H1 (cell line): ENCODE measurements around the gene SMC6. TPM values are rescaled to one million over a fixed set of nuclear protein-coding genes. Genes with fewer than 3 reads are reported as not detected.

Experiments used
- BACH1 ChIP-seq: IDR thresholded peaks from 2 replicates; pipeline ENCODE4 v1.6.1; 2012; ENCODE audit warnings: low read length, improper control_type of control experiment
- polyA plus RNA-seq, 7 experiments: library from polyadenylated mRNA; depleted of rRNA in 3 of 7; stranded (reverse) in 5 of 7; unstranded in 2 of 7; fragments of >200 nt in 5 of 7; fragments of 200-250 nt in 2 of 7; gene quantifications; 1 replicate in 5 of 7; 2 replicates in 1 of 7; 4 replicates in 1 of 7; pipeline versions ENCODE4 v1.2.1 to v1.2.3, GENCODE V29; 2011 to 2013; ENCODE audit warnings: missing spikeins in 2 of 7, mixed read lengths in 2 of 7
- total RNA-seq: library from RNA; stranded (reverse); fragmentation: NEBNext Ultra II Directional; extraction: Animal tissue kit (Norgen Biotek cat#: 25700); gene quantifications from 2 replicates; pipeline ENCODE4 v1.2.1, GENCODE V29; 2021
- TF ChIP-seq, protein P1 (sequence below): fragments of 300-600 bp; sonication (generic); IDR thresholded peaks from 2 replicates; pipeline ENCODE4 v1.7.1; 2012; ENCODE audit warnings: low read length, moderate library complexity, mild to moderate bottlenecking, inconsistent platforms; ENCODE audit not compliant: insufficient replicate concordance
- TF ChIP-seq, protein P2 (sequence below): IDR thresholded peaks from 2 replicates; pipeline ENCODE4 v1.6.1; 2011; ENCODE audit warnings: low read depth, mild to moderate bottlenecking, low read length; ENCODE audit not compliant: insufficient read depth

SMC6 gene
- total and polyA plus RNA-seq, 2 of the 8 experiments (the other 6 are each of a cell fraction or from before 2014, with no cell fraction given): 9.7 to 49.5 TPM

DNA sequence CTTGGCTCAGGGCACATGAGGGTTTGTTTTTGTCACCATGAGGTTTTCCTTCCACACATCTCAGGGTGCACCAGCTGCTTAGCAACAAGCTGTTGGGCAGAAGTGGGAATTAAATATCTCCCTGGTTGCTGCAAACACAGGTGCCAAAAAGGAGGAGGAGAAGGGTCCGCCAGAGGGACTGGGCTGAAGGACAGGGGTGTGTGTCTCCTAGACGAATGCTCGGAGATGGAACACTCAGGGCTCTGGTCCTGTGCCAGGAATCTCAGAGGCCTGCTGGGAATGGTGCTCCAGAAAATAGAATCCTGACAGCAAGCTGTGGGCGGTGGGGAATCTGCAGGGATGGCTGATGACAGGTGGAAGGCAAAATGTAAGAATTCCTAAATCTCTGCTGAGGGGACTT, 118.6 kb downstream of the SMC6 start (continued):
- TF ChIP-seq BACH1: no peak
- TF ChIP-seq, protein P1, sequence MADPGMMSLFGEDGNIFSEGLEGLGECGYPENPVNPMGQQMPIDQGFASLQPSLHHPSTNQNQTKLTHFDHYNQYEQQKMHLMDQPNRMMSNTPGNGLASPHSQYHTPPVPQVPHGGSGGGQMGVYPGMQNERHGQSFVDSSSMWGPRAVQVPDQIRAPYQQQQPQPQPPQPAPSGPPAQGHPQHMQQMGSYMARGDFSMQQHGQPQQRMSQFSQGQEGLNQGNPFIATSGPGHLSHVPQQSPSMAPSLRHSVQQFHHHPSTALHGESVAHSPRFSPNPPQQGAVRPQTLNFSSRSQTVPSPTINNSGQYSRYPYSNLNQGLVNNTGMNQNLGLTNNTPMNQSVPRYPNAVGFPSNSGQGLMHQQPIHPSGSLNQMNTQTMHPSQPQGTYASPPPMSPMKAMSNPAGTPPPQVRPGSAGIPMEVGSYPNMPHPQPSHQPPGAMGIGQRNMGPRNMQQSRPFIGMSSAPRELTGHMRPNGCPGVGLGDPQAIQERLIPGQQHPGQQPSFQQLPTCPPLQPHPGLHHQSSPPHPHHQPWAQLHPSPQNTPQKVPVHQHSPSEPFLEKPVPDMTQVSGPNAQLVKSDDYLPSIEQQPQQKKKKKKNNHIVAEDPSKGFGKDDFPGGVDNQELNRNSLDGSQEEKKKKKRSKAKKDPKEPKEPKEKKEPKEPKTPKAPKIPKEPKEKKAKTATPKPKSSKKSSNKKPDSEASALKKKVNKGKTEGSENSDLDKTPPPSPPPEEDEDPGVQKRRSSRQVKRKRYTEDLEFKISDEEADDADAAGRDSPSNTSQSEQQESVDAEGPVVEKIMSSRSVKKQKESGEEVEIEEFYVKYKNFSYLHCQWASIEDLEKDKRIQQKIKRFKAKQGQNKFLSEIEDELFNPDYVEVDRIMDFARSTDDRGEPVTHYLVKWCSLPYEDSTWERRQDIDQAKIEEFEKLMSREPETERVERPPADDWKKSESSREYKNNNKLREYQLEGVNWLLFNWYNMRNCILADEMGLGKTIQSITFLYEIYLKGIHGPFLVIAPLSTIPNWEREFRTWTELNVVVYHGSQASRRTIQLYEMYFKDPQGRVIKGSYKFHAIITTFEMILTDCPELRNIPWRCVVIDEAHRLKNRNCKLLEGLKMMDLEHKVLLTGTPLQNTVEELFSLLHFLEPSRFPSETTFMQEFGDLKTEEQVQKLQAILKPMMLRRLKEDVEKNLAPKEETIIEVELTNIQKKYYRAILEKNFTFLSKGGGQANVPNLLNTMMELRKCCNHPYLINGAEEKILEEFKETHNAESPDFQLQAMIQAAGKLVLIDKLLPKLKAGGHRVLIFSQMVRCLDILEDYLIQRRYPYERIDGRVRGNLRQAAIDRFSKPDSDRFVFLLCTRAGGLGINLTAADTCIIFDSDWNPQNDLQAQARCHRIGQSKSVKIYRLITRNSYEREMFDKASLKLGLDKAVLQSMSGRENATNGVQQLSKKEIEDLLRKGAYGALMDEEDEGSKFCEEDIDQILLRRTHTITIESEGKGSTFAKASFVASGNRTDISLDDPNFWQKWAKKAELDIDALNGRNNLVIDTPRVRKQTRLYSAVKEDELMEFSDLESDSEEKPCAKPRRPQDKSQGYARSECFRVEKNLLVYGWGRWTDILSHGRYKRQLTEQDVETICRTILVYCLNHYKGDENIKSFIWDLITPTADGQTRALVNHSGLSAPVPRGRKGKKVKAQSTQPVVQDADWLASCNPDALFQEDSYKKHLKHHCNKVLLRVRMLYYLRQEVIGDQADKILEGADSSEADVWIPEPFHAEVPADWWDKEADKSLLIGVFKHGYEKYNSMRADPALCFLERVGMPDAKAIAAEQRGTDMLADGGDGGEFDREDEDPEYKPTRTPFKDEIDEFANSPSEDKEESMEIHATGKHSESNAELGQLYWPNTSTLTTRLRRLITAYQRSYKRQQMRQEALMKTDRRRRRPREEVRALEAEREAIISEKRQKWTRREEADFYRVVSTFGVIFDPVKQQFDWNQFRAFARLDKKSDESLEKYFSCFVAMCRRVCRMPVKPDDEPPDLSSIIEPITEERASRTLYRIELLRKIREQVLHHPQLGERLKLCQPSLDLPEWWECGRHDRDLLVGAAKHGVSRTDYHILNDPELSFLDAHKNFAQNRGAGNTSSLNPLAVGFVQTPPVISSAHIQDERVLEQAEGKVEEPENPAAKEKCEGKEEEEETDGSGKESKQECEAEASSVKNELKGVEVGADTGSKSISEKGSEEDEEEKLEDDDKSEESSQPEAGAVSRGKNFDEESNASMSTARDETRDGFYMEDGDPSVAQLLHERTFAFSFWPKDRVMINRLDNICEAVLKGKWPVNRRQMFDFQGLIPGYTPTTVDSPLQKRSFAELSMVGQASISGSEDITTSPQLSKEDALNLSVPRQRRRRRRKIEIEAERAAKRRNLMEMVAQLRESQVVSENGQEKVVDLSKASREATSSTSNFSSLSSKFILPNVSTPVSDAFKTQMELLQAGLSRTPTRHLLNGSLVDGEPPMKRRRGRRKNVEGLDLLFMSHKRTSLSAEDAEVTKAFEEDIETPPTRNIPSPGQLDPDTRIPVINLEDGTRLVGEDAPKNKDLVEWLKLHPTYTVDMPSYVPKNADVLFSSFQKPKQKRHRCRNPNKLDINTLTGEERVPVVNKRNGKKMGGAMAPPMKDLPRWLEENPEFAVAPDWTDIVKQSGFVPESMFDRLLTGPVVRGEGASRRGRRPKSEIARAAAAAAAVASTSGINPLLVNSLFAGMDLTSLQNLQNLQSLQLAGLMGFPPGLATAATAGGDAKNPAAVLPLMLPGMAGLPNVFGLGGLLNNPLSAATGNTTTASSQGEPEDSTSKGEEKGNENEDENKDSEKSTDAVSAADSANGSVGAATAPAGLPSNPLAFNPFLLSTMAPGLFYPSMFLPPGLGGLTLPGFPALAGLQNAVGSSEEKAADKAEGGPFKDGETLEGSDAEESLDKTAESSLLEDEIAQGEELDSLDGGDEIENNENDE: no peak
- TF ChIP-seq, protein P2, sequence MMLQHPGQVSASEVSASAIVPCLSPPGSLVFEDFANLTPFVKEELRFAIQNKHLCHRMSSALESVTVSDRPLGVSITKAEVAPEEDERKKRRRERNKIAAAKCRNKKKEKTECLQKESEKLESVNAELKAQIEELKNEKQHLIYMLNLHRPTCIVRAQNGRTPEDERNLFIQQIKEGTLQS: no peak
